ENCODE measurements around the gene KCTD12.
A peak's percentile ranks its signal among the peaks of the same experiment; 100 is the strongest.

GRCh38 chr13:76885203-76886004 lies 801 bp downstream of the KCTD12 start:
- TF ChIP-seq CTCF (IDR thresholded peaks at IDR 0.05; ENCODE audit: poor library complexity) (peak; percentile 56), EZH2phosphoT487 (IDR thresholded peaks at IDR 0.05; ENCODE audit: low read depth, severe bottlenecking, unreplicated experiment) (no peak), EZH2 (IDR thresholded peaks at IDR 0.05; ENCODE audit: borderline replicate concordance) (no peak)

Measured in hepatocyte (in vitro differentiated cells).